ENCODE data around the gene PET100. TPM values are rescaled to one million over a fixed set of nuclear protein-coding genes. Genes with fewer than 3 reads are reported as not detected.

The PET100 gene
- total RNA-seq, 1 experiment from 2014 or later, result 101 TPM

GRCh38 chr19:7625763-7626372 is 3.7 kb upstream of the PET100 start:
- ATAC-seq (no peak), DNase-seq (no peak)
- H3K79me2 ChIP-seq (ENCODE audit: low read length), result peaks cover 47% of the 10 kb centered on the region
- no peaks in the 10 kb centered on the region for H3K9me2 ChIP-seq (replicated peaks; ENCODE audit: low read length)
- BruUV-seq (replicated peaks), result no TSS peak
- H3K36me3 ChIP-seq (ENCODE audit: low read depth, low read length), result peaks cover 30% of the 10 kb centered on the region; the same call in 1 of the 2 replicates
- H3K27ac ChIP-seq (ENCODE audit: low read length), result no peak overlapping the region
- ChIA-PET CTCF (interaction anchor here (0.9 kb wide), 1 partner anchor 57 kb away, joined by 4 read pairs; no protein-coding TSS in a partner anchor), POLR2A (ENCODE audit: unreplicated experiment) (no interaction called here)
- H3K4me1 ChIP-seq (ENCODE audit: insufficient read depth, low read length), result peaks cover 15% of the 10 kb centered on the region
- H3K9me3 ChIP-seq (ENCODE audit: low read length), result no peaks in the 10 kb centered on the region
- H3K4me3 ChIP-seq (ENCODE audit: low read length), result no peak overlapping the region
- no peak overlapping the region for H2AFZ ChIP-seq (ENCODE audit: low read length)
- no peaks in the 10 kb centered on the region for H4K20me1 ChIP-seq (ENCODE audit: low read length)
- H3K27me3 ChIP-seq (ENCODE audit: low read length), result no peaks in the 10 kb centered on the region
- H3K9ac ChIP-seq (ENCODE audit: low read length), result no peak overlapping the region
- H3F3A ChIP-seq (ENCODE audit: low read length, unreplicated experiment), result no peaks in the 10 kb centered on the region
- intact Hi-C loops (cut with micrococcal nuclease), result no loop called here
- TF ChIP-seq EZH2phosphoT487 (IDR thresholded peaks at IDR 0.05; ENCODE audit: borderline replicate concordance, low read length), result no peak
- no peak for TF ChIP-seq EZH2 (IDR thresholded peaks at IDR 0.05; ENCODE audit: low read length, unreplicated experiment)
- TF ChIP-seq CTCF (conservative IDR thresholded peaks at IDR 0.05; ENCODE audit: low read depth, low read length), result no peak
- H3K4me2 ChIP-seq (ENCODE audit: low read length), result no peak overlapping the region

GRCh38 chr19:7627166-7627565 is 2.4 kb upstream of the PET100 start:
- Histone ChIP-seq H3K9me3 (ENCODE audit: low read length) (no peaks in the 10 kb centered on the region), H3K36me3 (ENCODE audit: low read depth, low read length) (peaks cover 24% of the 10 kb centered on the region; the same call in 1 of the 2 replicates), H3K4me3 (ENCODE audit: low read length) (no peak overlapping the region), H2AFZ (ENCODE audit: low read length) (no peak overlapping the region), H3K79me2 (ENCODE audit: low read length) (peaks cover 57% of the 10 kb centered on the region), H4K20me1 (ENCODE audit: low read length) (no peaks in the 10 kb centered on the region), H3K27ac (ENCODE audit: low read length) (no peak overlapping the region), H3K9ac (ENCODE audit: low read length) (no peak overlapping the region), H3K4me2 (ENCODE audit: low read length) (no peak overlapping the region), H3F3A (ENCODE audit: low read length, unreplicated experiment) (no peaks in the 10 kb centered on the region), H3K4me1 (ENCODE audit: insufficient read depth, low read length) (peaks cover 15% of the 10 kb centered on the region), H3K27me3 (ENCODE audit: low read length) (no peaks in the 10 kb centered on the region), H3K9me2 (replicated peaks; ENCODE audit: low read length) (no peaks in the 10 kb centered on the region)
- no peak for ATAC-seq
- POLR2A ChIA-PET (ENCODE audit: unreplicated experiment), result no interaction called here
- TF ChIP-seq CTCF (conservative IDR thresholded peaks at IDR 0.05; ENCODE audit: low read depth, low read length) (no peak), EZH2phosphoT487 (IDR thresholded peaks at IDR 0.05; ENCODE audit: borderline replicate concordance, low read length) (no peak), EZH2 (IDR thresholded peaks at IDR 0.05; ENCODE audit: low read length, unreplicated experiment) (no peak)
- no peak for DNase-seq
- intact Hi-C loops (cut with micrococcal nuclease), result no loop called here
- CTCF ChIA-PET, result no interaction called here
- no TSS peak for BruUV-seq (replicated peaks)

Data from PC-3 (cell line).